Measurements from ENCODE around the gene ZNF14. TPM values are rescaled to one million over a fixed set of nuclear protein-coding genes. Genes with fewer than 3 reads are reported as not detected.
A peak's percentile ranks its signal among the peaks of the same experiment; 100 is the strongest.
"Not testable (repeated sequence)": the region's sequence is repeated elsewhere in the genome, so short reads cannot be mapped to it uniquely, and the experiment has no call there.

The ZNF14 gene
- polyA plus RNA-seq (ENCODE audit: insufficient read length in 3 of 3), result 10 to 100 TPM; 12.4 to 15.7 (median 12.5) TPM
- long read RNA-seq, donor 1, transcript ZNF14-201 (4 exons, 2,949 nt), result major isoform, 6 of 6 reads
- long read RNA-seq, donor 1, partial matches to known transcripts, result 0 of 6 reads
- long read RNA-seq, donor 1, other reads (novel, unspliced or antisense), result 0 of 6 reads
- long read RNA-seq, donor 2, partial matches to known transcripts, result 0 of 4 reads
- long read RNA-seq, donor 2, other reads (novel, unspliced or antisense), result 0 of 4 reads
- long read RNA-seq, donor 3, transcript ZNF14-201 (4 exons, 2,949 nt), result major isoform, 8 of 8 reads
- long read RNA-seq, donor 3, partial matches to known transcripts, result 0 of 8 reads
- long read RNA-seq, donor 3, other reads (novel, unspliced or antisense), result 0 of 8 reads
- long read RNA-seq, donor 4, partial matches to known transcripts, result 0 of 3 reads
- long read RNA-seq, donor 4, other reads (novel, unspliced or antisense), result 0 of 3 reads
- long read RNA-seq, donor 5, partial matches to known transcripts, result 0 of 4 reads
- long read RNA-seq, donor 5, other reads (novel, unspliced or antisense), result 0 of 4 reads
- long read RNA-seq, donor 6, transcript ZNF14-201 (4 exons, 2,949 nt), result major isoform, 5 of 5 reads
- long read RNA-seq, donor 6, partial matches to known transcripts, result 0 of 5 reads
- long read RNA-seq, donor 6, other reads (novel, unspliced or antisense), result 0 of 5 reads
- long read RNA-seq, donor 7, partial matches to known transcripts, result 0 of 4 reads
- long read RNA-seq, donor 7, other reads (novel, unspliced or antisense), result 0 of 4 reads
- long read RNA-seq, donor 8, partial matches to known transcripts, result 0 of 2 reads
- long read RNA-seq, donor 8, other reads (novel, unspliced or antisense), result 0 of 2 reads
- long read RNA-seq, donor 9, transcript ZNF14-201 (4 exons, 2,949 nt), result major isoform, 5 of 5 reads
- long read RNA-seq, donor 9, partial matches to known transcripts, result 0 of 5 reads
- long read RNA-seq, donor 9, other reads (novel, unspliced or antisense), result 0 of 5 reads
- long read RNA-seq, donor 10, transcript ZNF14-201 (4 exons, 2,949 nt), result major isoform, 5 of 5 reads
- long read RNA-seq, donor 10, partial matches to known transcripts, result 0 of 5 reads
- long read RNA-seq, donor 10, other reads (novel, unspliced or antisense), result 0 of 5 reads
- long read RNA-seq, donor 11, partial matches to known transcripts, result 0 of 3 reads
- long read RNA-seq, donor 11, other reads (novel, unspliced or antisense), result 0 of 3 reads
- long read RNA-seq, donor 12, partial matches to known transcripts, result 0 of 3 reads
- long read RNA-seq, donor 12, other reads (novel, unspliced or antisense), result 0 of 3 reads
- long read RNA-seq, donor 13, partial matches to known transcripts, result 0 of 4 reads
- long read RNA-seq, donor 13, other reads (novel, unspliced or antisense), result 0 of 4 reads
- long read RNA-seq, donor 14, result 0 reads
- long read RNA-seq, donor 15, result 0 reads
- long read RNA-seq, donor 16, transcript ZNF14-201 (4 exons, 2,949 nt), result major isoform, 5 of 5 reads
- long read RNA-seq, donor 16, partial matches to known transcripts, result 0 of 5 reads
- long read RNA-seq, donor 16, other reads (novel, unspliced or antisense), result 0 of 5 reads

DNA sequence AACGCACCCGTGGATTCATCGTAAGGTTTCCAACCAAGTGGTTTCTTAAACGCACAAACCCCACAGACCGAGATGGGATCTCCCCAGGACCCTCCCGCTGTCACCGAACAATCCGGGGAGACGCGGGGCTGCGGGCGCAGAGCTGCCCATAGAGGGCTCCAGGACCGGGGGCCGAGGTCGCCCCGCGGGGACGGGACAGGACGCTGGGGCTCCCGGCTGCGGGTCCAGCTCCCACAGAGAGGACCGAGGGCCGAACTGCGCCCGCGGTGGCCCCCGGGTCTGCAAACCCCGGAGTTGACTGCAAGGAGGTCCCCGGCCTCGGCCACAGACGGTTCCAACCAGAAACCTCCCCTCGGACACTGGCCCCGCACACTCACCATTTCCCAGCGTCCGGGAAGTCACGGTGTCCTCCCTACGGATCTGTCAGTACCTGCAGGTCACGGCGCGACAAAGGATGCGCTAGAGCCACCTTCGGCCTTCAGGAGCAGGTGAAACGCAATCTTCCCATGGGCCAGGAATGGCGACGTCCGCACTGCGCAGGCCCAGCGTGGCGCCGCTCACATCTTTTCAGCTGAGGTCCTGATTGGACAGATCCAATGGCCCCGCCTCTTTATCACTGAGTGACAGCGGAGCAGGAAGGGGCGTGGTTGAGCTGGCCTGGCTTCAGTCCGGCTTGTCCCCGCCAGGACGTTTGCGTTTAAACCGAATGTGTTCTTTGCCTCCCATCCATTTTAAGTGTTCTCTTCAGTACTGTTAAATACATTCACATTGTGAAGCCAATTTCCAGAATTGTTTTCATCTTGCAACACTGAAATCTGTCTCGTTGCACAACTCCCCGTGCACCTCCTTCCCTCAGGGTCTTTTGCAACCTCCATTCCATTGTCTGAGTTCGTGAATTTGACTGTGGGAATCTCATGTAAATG lies at the start of gene ZNF14:
Gene ZNF14 (minus strand): TSS at position 534 of the 923 bp plus-strand sequence. CDS start 154 bp downstream, at position 380.
- DNase-seq, result peak; percentile 97

- DNase-seq, result not testable (repeated sequence)
Measured at GRCh38 chr19:19781791-19782190, 48.9 kb upstream of the ZNF14 start.

DNA sequence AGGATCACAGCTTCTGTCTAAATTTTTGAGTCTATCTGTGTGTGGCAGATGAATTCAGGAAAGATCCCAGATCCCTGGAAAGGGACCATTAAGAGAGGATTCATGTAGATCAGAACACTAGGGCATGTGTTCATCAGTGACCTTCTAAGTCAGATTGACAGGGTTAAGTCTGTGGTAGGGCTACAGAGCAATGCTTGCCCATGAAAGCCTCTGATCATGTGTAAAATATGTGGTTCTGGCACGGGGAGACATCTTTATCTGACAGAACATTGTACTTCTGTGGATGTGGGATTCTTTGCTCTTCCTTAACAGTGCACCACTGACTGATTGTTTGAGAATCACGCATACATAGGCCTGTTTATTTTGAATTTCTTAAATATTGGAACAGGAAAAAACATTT lies 45.8 kb upstream of the ZNF14 start:
- DNase-seq, result no peak

DNA sequence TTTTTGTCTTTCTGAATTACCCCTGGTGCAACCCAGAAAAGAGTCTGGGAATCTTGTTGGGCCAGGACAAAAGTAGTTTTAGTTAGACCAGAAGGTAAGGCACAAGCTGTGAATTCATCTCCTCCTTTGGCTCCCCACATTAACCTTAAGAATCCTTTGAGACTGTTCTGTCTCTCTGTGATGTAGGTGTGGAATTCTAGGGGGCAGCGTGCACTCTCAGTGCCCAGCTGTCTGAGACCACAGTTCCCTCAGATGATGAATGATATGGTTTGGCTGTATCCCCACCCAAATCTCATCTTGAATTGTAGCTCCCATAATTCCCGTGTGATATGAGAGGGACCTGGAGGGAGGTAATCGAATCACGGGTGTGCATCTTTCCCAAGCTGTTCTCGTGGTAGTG lies 44.8 kb upstream of the ZNF14 start:
- no peak for DNase-seq

- peak; percentile 97 for DNase-seq
Measured at GRCh38 chr19:19776206-19777008, 43.5 kb upstream of the ZNF14 start.

GRCh38 chr19:19775891-19776205 lies 42.9 kb upstream of the ZNF14 start:
- DNase-seq, result no peak

DNA sequence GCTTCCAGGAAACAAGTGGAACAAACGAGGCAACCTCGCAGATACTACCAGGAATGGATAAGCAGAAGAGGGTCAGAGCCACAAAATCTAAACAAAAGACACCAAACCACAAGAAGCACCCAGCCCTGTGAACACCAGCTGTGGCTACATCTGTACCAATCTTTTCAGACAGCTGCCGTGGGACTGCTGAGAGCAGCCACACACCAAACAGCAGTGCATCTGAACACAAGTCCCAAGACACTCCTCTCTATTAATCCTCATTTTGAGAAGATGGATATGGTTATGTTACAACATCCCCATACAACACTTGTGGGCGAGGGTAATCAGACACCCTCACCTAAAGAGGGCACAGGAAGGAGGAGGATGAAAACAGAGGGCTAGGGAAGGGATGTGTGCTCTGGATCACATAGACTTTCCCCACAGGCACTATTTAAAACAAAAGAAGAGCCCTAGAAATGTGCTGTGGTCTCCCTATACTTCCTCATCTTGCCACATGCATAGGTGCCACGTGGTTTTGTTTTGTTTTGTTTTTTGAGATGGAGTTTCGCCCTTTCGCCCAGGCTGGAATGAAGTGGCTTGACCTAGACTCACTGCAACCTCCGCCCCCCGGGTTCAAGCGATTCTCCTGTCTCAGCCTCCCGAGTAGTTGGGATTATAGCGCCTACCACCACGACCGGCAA lies 41.6 kb upstream of the ZNF14 start:
- no peak for DNase-seq

GRCh38 chr19:19771963-19772362 lies 39.1 kb upstream of the ZNF14 start:
- DNase-seq, result not testable (repeated sequence)

GRCh38 chr19:19769971-19770370 lies 37.1 kb upstream of the ZNF14 start:
- DNase-seq, result not testable (repeated sequence)

DNA sequence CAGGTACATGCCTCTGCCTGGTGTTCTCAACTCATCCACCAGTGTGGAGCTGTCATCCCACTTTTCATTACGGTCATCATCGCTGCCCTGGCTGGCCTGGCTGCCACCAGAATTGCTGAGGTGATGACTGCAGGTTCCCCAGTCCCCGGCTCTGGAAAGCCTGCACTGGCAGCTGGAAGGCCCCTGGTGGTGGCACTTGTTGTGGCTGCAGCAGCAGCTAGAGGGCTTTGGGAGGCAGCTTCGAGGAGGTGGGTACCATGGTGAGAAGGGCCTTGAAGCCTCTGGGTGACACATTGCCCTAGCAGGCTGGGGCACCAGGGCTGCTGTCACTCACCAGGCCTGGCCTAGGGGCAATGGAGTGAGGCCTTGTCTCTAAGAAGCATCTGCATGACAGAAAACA lies 25.3 kb upstream of the ZNF14 start:
- DNase-seq, result no peak

GRCh38 chr19:19752760-19753403 lies 20.0 kb upstream of the ZNF14 start:
- DNase-seq, result no peak

DNA sequence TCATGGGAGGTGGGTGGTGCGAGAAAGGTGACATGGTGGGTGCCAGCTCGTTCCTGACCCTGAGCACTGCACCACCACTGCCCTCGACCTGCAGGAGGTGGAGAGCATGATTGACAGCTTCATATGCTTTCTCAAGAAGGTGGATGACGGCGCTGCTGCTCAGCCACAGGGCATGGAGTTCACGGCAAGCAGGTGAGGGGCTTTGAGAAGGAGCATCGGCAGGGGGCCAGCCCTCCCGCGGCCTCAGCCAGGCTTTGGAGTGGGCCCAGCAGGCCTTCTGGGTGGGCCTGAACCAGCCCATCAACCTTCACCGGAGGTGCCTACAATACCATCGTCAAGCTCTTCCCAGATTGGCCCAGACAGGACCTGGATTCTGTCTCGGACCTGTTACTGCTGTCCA lies 18.9 kb upstream of the ZNF14 start:
- no peak for DNase-seq

- no peak for DNase-seq
Measured at GRCh38 chr19:19750842-19751790, 18.2 kb upstream of the ZNF14 start.

DNA sequence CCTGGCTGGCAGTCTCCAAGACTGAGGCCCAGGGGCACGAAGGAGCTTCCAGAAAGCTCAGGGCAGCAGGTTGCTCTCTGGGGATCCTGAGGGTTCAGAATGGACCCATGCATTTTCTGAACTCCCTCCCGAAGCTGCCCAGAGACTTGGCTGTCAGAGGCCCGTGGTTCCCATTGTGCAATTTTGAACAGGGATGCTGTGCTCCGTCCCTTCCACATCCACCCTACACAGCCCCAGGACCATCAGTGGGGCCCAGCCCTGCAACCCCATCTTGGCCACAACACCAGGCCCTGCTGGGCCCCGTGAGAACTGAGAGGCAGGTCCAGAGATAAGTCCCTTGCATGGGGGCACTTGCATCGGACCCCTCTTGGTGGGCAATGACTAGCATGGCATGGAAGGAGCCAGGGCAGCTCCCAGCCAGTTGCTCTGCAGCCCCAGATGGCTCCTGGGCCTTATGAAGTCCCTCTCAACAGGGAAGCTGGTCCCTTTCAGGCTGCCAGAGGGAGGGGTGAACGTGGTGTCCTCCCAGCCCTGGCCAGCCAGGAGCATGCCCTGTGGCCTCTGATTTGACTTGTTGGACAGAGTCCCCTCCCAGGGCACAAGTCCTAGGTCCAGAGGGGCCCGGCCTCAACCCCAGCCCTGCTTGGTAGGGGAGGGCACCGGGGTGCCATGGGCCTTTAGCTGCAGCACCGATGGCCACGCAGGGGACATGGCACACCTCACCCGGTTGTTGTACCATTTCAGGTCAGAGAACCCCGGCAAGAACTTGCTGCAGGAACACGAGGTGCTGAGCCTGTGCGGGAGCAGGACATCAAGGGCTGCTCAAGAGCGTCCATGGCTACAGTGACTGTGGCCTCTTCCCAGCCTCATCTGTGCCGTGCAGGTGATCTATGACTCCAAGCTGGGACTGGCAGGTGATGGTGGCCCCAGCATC lies 17.3 kb upstream of the ZNF14 start:
- no peak for DNase-seq

GRCh38 chr19:19749117-19749907 lies 16.4 kb upstream of the ZNF14 start:
- DNase-seq, result no peak
